CD4-positive, alpha-beta T cell treated with Interleukin-17A for 4 hours (primary cell): Measurements from ENCODE around the gene KIAA1755.

ENCODE experiments used
- DNase-seq: peaks from one replicate; pipeline ENCODE4 v3.0.0-alpha.2; 2020; ENCODE audit warnings: mixed read lengths

Gene KIAA1755

GRCh38 chr20:38177201-38177600, 83.3 kb downstream of the KIAA1755 start:
- no peak for DNase-seq

GRCh38 chr20:38175304-38176180, 85.0 kb downstream of the KIAA1755 start:
- DNase-seq: no peak

DNA sequence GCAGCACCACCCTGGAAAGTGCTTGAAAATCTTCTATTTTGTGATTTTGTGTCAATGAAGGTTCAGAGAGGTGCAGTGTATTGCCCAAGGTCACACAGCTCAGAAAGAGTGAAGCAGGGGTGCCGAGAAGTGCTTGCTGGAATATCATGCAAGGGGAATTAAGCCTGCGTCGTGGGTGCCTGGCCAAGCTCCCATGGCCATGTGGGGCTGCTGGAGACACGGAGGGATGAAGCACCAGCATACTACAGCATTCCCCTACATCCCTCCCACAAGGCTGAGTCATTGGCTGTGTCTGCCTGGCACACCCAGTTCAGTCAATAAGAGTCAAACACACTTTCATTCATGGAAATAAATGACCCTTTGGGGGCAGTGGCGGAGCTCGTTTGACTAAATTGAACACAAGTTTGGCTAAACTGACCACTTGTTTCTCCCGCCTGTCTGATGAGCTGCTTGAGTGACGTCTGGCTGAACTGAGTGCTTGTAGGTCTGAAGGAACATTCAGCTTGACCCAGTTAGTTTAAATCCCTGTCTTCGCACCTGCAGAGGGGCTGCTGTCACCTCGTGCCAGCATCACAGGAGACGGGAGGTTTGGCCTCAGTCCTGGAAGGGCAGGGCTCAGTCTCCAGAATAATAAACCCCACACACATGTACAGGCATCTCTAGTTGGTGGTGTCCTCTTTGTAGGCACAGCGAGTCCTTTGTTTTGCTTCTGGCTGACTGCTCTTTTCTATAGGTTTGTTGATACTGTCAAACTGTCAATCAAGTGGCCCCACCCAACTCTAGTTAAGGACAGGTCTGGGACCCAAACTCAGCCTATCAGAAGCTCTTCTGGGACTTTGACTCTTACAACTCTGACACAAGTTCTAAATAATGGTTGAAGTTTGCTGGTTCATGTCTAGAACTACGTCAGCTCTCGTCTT, 87.0 kb downstream of the KIAA1755 start:
- DNase-seq: no peak

- no peak for DNase-seq
Measured at GRCh38 chr20:38172408-38172807, 88.1 kb downstream of the KIAA1755 start.

DNA sequence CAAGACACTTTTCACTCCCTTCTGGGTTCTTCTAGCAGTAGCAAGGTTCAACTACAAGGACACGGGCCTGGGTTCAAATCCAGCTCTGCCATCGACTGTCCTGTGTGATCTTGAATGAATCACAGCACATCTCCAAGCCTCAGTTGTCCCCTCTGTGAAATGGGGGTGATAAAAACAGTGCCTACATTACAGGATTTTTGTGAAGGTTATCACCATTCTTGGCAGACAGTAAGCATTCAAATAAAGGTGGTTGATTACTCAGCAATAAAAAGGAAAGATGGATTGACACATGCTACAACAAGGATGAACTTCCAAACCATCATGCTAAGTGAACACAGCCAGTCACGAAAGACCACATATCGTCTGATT, 88.9 kb downstream of the KIAA1755 start:
- no peak for DNase-seq

DNA sequence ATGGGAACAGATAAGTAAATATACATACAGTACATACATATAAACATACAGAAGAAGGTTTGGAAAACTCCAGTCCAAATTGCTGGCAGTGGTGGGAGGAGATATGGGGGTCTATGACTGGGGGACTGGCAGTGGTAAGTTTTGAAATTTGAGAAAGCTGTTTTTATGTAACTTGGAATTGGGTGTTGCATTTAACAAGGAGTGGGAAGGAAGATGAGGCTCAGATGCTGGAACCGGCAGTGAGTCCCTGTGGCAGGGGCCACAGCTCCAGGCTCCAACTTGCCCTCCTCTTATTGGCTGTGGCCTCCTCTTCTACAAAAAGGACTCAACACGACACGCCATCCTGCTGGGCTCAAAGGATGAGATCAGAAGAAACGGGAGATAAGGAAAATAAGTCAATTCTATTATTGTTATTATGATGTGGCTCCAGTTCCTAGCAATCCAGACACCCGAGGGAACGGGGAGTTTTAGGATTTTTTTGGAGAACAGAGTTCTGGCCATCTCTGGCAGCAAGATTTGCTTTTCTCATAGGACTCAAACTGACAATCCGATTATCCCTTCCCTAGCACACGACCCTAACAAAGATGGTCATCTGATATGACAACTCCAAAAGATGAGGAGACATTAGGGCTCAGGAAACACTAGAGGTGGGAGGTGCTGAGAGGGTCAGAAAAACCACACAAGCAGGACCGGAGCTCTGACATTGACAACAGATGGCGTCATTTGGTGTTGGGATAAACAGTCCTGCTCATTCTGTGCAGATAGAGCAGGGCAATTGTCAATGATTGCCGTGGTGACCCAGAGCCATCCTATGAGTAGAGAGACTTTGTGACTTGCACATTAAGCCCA, 89.5 kb downstream of the KIAA1755 start:
- DNase-seq: no peak

- DNase-seq: no peak
Measured at GRCh38 chr20:38170219-38170825, 90.2 kb downstream of the KIAA1755 start.

- no peak for DNase-seq
Measured at GRCh38 chr20:38169636-38170193, 90.8 kb downstream of the KIAA1755 start.

- no peak for DNase-seq
Measured at GRCh38 chr20:38168791-38169589, 91.5 kb downstream of the KIAA1755 start.

DNA sequence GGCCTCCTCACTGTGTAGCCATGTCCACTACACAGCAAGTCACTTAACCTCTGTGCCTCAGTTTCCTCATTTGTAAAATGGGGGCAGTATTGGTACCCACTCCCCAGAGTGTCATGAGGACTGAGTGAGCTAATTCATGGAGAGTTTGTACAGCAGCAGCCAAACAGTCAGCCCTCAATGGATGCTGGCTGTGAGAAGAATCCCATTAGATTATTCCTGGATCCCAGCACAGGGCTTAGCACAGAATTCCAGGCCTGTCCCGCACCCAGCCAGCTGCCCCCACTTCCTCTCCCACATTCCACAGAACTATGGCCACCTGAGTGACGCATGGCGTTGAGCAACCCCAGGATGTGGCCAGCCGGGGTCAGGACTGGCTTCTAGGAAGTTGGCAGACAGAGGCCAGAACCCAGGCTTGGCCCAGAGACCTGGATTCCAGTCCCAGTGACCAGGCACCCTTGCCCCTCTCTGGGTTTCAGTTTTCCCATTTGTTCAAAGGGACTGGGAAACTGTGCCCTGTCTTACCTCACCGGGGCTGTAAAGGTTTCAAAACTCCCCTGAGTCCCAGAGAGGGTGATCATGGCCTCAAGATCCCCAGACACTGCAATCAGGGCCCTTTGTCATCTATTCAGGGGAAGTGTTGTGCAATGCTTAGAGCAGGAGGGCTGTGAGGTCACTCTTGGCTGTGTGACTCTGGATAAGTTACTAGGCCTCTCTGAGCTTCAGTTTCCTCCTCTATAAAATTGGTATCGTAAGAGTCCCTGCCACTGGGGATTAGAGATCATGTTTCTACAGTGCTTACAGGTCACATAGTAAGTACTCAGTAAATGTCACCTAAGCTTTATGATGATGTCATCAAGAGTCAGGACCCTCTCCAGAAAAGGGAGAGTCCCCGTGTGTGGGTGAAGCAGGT, 92.4 kb downstream of the KIAA1755 start:
- DNase-seq: no peak

DNA sequence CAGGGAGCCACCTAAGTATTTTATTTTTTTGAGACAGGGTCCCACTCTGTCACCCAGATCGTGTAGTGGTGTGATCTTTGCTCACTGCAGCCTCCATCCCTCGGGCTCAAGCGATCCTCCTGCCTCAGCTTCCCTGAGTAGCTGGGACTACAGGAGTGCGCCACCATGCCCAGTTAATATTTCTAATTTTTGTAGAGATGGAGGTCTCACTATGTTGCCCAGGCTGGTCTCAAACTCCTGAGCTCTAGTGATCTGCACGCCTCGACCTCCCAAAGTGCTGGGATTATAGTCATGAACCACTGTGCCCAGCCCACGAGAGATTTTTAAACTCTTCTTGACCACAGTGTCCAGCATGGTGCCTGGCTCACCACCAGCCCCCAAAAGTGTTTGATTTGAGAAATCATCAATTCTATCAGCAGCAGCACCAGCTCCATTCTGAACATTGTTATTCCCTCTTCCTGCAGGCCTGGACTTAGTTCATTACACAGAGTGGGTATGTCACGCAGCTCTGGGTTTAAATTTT, 93.1 kb downstream of the KIAA1755 start:
- no peak for DNase-seq

DNA sequence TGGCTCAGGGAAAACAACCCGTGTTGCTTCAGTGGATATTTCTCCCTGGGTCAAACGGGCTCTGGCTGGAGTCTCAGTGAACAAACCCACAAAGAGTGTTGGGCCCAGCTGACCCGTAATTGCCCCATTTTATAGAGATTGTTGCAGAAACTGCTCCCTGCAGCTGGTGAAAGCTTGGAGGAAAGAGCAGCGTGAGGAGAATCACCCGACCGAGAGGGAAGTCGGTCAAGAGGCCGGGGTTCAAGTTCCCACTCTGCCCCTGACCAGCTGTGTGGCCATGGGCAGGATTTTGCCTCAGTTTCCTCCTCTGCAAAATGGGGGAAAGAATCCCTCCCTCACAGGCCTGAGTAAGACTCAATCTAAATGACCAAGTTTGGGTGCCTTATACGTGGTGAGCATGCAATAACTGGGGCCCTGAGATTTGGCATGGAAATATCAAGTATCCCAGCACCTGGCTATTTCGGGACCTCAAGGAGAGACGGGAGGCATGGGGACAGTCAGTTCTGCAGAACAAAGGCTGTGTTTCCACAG, 93.8 kb downstream of the KIAA1755 start:
- DNase-seq: no peak

DNA sequence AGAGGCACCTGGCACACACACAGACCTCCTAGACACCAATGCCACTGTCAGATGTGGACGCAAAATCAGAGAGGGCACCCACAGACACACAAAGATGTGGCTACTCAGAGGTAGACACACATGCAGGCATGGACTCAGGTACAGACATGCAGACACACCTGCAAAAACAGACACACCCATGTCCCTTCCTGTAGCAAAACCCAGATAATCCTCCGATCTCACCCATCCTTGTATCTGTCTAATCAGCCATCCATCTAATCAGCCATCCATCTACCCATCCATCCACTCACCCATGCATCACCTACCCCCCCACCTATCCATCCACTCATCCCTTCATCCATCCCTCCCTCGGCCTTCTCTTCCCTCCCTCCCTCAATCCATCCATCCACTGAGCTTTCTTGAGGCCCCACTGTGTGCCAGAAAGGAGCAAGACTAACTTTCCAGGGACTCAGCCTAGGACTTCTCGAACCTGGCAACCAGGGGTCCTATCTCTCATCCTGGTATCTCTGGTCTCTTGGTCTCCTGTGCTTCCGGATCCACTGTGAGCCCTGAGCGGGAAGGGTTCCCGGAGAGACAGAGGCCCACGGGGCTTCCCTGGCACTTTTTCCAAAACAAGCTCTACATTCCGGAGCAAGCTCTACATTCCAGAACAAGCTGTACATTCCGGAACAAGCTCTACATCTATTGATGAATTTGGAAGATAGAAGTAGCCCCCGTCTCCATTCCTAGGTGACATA, 94.4 kb downstream of the KIAA1755 start:
- DNase-seq: no peak

DNA sequence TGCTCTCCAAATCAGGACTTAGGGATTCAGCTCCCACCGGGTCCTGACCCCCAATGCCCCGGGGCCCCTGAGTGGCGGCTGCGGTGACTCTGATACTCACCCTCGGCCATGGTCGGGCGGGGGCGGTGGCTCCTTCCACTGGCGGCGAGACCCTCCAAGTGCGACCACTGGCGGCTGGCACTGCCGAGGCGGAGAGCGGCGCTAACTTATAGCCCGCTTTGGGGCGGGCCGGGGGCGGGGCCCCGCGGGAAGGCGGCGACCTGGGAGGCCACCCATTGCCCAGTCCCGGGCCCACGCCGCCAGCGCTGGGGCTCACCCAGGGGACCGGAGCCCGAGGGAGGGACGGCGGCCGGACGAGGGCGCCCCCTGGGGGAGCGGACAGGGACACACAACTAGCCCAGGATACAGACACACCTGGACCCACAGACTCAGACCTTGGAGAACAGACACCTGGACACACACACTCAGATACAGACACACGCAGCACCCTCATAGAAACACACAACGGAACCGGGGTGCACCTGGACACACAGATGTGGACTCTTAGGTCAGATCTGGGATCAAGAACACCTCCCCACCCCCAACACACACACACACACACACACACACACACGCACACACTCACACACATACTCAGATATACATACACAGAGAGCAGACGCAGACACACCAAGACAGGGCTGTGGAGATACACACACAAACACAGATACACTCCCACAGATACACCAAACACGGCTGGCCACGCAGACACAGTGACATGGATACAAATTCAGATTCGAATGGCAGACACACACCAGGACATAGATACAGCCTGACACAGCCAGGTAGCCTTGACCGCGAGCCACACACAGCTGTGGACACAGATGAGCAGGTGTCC, 95.2 kb downstream of the KIAA1755 start, which contains the start of gene TGM2:
Gene TGM2 (minus strand): TSS at position 182 of the 877 bp plus-strand sequence. CDS start 72 bp downstream, at position 110.
- peak; percentile 39 for DNase-seq

- no peak for DNase-seq
Measured at GRCh38 chr20:38164624-38165088, 95.9 kb downstream of the KIAA1755 start.

GRCh38 chr20:38164069-38164468, 96.5 kb downstream of the KIAA1755 start:
- DNase-seq: no peak
